ENCODE results near the gene FCN1.

DNA sequence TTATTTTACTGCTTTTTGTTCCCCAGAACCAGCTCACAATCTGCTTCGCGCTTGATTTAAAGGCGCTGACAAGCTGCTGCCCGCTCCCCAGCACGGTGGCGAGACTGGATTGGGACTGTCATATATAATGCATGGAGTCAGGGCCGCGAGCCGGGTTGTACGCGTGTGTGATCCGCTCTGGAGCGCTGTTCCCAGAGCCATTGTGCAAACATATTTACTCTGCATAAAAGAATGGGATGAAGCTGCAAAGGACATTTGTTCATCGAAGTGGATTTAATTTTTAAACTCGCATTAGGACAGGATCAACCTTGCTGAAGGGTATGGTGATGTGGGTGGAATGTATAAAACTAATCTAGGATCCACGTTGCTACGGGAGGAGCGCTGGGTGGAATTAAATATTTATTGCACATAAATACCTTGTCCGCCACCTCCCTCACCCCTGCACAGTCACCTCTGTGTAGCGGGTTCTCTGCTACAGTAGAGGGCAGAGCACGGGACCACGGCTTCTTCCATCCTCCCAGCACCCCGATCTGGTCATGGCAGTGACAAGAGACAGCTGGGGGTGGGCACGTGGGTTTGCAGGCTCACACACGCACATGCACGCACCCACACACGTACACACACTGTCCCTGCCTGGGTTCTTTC is 18.1 kb upstream of the FCN1 start:
- TF ChIP-seq, protein P1, sequence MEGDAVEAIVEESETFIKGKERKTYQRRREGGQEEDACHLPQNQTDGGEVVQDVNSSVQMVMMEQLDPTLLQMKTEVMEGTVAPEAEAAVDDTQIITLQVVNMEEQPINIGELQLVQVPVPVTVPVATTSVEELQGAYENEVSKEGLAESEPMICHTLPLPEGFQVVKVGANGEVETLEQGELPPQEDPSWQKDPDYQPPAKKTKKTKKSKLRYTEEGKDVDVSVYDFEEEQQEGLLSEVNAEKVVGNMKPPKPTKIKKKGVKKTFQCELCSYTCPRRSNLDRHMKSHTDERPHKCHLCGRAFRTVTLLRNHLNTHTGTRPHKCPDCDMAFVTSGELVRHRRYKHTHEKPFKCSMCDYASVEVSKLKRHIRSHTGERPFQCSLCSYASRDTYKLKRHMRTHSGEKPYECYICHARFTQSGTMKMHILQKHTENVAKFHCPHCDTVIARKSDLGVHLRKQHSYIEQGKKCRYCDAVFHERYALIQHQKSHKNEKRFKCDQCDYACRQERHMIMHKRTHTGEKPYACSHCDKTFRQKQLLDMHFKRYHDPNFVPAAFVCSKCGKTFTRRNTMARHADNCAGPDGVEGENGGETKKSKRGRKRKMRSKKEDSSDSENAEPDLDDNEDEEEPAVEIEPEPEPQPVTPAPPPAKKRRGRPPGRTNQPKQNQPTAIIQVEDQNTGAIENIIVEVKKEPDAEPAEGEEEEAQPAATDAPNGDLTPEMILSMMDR (conservative IDR thresholded peaks at IDR 0.05; ENCODE audit: low read length) = no peak
- no peak for TF ChIP-seq EZH2phosphoT487 (IDR thresholded peaks at IDR 0.05; ENCODE audit: borderline replicate concordance)

Data from Loucy (cell line).